Measurements from ENCODE around the gene TCTA.

DNA sequence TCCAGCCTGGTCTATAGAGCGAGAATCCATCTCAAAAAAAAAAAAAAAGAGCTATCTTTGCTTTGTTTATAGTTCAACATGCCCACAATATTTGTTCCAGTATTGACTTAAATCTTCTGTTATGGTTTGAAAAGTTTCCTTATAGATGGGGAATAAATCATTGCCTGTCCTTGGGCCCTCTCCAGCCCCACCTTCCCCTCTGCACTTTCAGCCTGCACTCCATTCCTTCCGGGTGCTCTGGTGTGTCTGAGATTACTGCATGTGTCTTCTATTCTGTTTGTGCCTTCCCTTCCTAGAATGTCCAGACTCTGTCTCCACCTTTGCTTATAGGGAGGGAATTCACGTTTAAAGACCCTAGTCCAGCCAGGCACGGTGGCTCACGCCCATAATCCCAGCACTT is 28.8 kb upstream of the TCTA start:
- no peak for TF ChIP-seq EZH2 (IDR thresholded peaks at IDR 0.05; ENCODE audit: borderline replicate concordance, insufficient read depth, low read depth, low read length, poor library complexity, severe bottlenecking)
- no peak for TF ChIP-seq CTCF (IDR thresholded peaks at IDR 0.05)

All from B cell (primary cell).